Right lobe of liver (tissue), 6 donors: ENCODE results near the gene VSIG4. TPM values are rescaled to one million over a fixed set of nuclear protein-coding genes. Genes with fewer than 3 reads are reported as not detected.
"Not testable (repeated sequence)": the region's sequence is repeated elsewhere in the genome, so short reads cannot be mapped to it uniquely, and the experiment has no call there.

ENCODE experiments used
- ATAC-seq, 4 donors: fragments of 200-7000 bp; cut with Tn5 transposase; one replicate each; pipeline ENCODE4 v1.9.1; 2020; ENCODE audit warnings: mild to moderate bottlenecking in 4 of 4, moderate library complexity in 4 of 4
- DNase-seq, 3 donors: peaks; one replicate each; pipeline ENCODE4 v3.0.0-alpha.2; 2020
- H3K27ac ChIP-seq, 3 donors: fragments of 200-600 bp; one replicate each; pipeline ENCODE4 v1.8.0; 2022
- H3K27me3 ChIP-seq, 2 donors: fragments of 200-600 bp; one replicate each; pipeline ENCODE4 v1.8.0; 2022
- H3K36me3 ChIP-seq, 4 donors: fragments of 200-600 bp; sonication (generic) in 1 of 4; one replicate each; pipeline versions ENCODE4 v1.5.1 to v1.8.0; 2017 to 2022; ENCODE audit warnings: control low read depth in 1 of 4
- H3K4me1 ChIP-seq, 4 donors: fragments of 200-600 bp; sonication (generic) in 1 of 4; one replicate each; pipeline versions ENCODE4 v1.5.1 to v1.8.0; 2017 to 2022; ENCODE audit warnings: control low read depth in 1 of 4
- H3K4me3 ChIP-seq, 3 donors: fragments of 200-600 bp; one replicate each; pipeline ENCODE4 v1.8.0; 2022
- H3K9me3 ChIP-seq, 4 donors: fragments of 200-600 bp; sonication (generic) in 1 of 4; one replicate each; pipeline versions ENCODE4 v1.5.1 to v1.8.0; 2017 to 2022; ENCODE audit warnings: control low read depth in 1 of 4
- POLR2A ChIP-seq: fragments of 450-650 bp; IDR thresholded peaks from one replicate; pipeline ENCODE4 v1.6.1; 2017; ENCODE audit warnings: antibody characterized with exemption, mild to moderate bottlenecking
- WGBS: methylation state at CpG from one replicate; pipeline ENCODE4 v1.1.6; 2018; ENCODE audit warnings: low coverage, low lambda C conversion rate; ENCODE audit not compliant: insufficient coverage; ENCODE audit errors: missing lambda C conversion rate; 5-methylcytosine and 5-hydroxymethylcytosine counted together
- intact Hi-C, 2 donors: fragments of 100-400 bp; cut with DNase I; formaldehyde crosslinking; loops; one replicate each; pipeline versions ENCODE4 v1.11.2 to v1.14.1; 2022
- total RNA-seq, 6 experiments: library from RNA; depleted of rRNA in 2 of 6; stranded (reverse); fragments of >200 nt in 2 of 6; fragmentation: NEBNext Ultra II Directional in 3 of 6; extraction: Animal tissue kit (Norgen Biotek cat#: 25700) in 3 of 6; gene quantifications; one replicate each; pipeline versions ENCODE4 v1.1.0 to v1.2.4, GENCODE V29; 2016 to 2023
- TF ChIP-seq, protein P1 (sequence below), 4 donors: fragments of 200-600 bp in 3 of 4; fragments of 450-650 bp in 1 of 4; IDR thresholded peaks; one replicate each; pipeline versions ENCODE4 v1.5.1 to v1.8.0; 2016 to 2022; ENCODE audit warnings: antibody characterized with exemption in 4 of 4, mild to moderate bottlenecking in 2 of 4
- donor health status: DM: no; HTN: yes; CAD: no.
- donor health status: DM: no; HTN: no; CAD: no.
- donor health status: DM: no; HTN: no; CAD: no.
- donor health status: DM: no; HTN: yes; CAD: no.
- donor health status: DM: no; HTN: yes; CAD: no.

Gene VSIG4
- total RNA-seq, 6 experiments from 2014 or later, result 16.9 to 50.2 (median 31.4) TPM

DNA sequence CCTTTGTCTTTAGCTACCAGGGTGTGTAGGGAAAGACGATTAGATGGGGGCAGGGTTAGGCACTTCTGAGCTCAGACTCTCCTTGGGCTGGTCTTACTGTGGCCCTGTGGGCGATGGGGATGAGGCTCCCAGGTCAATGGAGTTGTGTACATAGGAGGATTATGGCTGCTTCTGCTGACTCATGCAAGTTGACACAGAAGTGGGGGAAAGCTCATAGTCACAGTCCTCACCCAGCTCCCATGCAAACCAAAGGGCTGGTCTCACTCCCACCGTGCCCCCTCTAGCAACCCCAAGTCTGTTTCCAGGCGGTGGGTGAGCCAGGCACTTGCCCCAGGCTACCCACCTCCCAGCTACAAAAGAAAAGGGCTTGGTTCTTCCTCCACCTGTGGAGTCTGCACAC, 24.4 kb upstream of the VSIG4 start:
- Histone ChIP-seq H3K9me3 (no peaks in the 10 kb centered on the region), H3K36me3 (no peaks in the 10 kb centered on the region), H3K4me3 (no peak overlapping the region), H3K4me1 (no peaks in the 10 kb centered on the region), H3K27ac (no peak overlapping the region), H3K27me3 (no peaks in the 10 kb centered on the region)
- DNase-seq (no peak), ATAC-seq (no peak)
- TF ChIP-seq, protein P1, sequence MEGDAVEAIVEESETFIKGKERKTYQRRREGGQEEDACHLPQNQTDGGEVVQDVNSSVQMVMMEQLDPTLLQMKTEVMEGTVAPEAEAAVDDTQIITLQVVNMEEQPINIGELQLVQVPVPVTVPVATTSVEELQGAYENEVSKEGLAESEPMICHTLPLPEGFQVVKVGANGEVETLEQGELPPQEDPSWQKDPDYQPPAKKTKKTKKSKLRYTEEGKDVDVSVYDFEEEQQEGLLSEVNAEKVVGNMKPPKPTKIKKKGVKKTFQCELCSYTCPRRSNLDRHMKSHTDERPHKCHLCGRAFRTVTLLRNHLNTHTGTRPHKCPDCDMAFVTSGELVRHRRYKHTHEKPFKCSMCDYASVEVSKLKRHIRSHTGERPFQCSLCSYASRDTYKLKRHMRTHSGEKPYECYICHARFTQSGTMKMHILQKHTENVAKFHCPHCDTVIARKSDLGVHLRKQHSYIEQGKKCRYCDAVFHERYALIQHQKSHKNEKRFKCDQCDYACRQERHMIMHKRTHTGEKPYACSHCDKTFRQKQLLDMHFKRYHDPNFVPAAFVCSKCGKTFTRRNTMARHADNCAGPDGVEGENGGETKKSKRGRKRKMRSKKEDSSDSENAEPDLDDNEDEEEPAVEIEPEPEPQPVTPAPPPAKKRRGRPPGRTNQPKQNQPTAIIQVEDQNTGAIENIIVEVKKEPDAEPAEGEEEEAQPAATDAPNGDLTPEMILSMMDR (IDR thresholded peaks at IDR 0.05), result no peak
- no peak for TF ChIP-seq POLR2A
- 14% methylated on average over 1 of the region's 4 CpGs for WGBS
- intact Hi-C loops, result no loop called here

DNA sequence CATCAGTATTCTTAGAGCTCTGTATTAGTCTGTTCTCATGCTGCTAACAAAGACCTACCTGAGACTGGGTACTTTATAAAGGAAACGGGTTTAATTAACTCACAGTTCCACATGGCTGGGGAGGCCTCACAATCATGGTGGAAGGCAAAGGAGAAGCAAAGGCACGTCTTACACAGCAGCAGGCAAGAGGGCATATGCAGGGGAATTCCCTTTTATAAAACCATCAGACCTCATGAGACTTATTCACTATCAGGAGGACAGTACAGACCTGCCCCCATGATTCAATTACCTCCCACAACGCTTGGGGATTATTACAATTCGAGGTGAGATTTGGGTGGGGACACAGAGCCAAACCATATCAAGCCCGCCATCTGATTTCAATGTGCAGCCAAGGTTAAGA, 17.1 kb upstream of the VSIG4 start:
- ATAC-seq, result not testable (repeated sequence)

DNA sequence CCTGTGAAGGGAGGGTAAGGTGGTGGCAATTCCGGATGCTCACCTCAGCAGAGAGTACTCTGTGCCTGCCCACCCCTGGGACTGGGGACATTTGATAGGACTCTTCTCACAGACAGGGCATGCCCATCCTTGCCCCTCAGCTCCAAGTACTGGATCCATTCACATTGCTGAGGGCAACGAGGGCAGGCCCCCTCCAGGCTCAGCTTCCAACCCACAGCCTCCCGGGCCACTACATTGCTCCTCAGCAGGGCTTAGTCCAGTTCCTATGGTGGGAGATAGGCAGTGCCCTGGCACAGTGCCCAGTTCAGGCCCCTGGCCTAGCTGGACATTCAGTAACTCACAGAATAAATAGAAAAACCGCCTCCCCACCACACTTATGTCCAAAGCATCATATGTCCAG, 15.1 kb upstream of the VSIG4 start:
- DNase-seq, result no peak
- Histone ChIP-seq H3K4me3 (no peak overlapping the region), H3K4me1 (peaks cover 0 to 5% (median 0%) of the 10 kb centered on the region in 4 donors), H3K27me3 (no peaks in the 10 kb centered on the region), H3K27ac (no peak overlapping the region), H3K9me3 (no peaks in the 10 kb centered on the region), H3K36me3 (no peaks in the 10 kb centered on the region)
- WGBS, result 60% methylated on average over 1 of the region's 4 CpGs
- intact Hi-C loops, result no loop called here
- ATAC-seq, result no peak
- TF ChIP-seq, protein P1 (IDR thresholded peaks at IDR 0.05), result no peak
- TF ChIP-seq POLR2A, result no peak

More for the DNA sequence above, 17.1 kb upstream of the VSIG4 start:
- intact Hi-C loops, H3K27ac ChIP-seq, H3K4me3 ChIP-seq, H3K36me3 ChIP-seq, H3K9me3 ChIP-seq, H3K27me3 ChIP-seq, DNase-seq, H3K4me1 ChIP-seq: not testable (repeated sequence)
- 57% methylated on average over 3 of the region's 5 CpGs for WGBS

DNA sequence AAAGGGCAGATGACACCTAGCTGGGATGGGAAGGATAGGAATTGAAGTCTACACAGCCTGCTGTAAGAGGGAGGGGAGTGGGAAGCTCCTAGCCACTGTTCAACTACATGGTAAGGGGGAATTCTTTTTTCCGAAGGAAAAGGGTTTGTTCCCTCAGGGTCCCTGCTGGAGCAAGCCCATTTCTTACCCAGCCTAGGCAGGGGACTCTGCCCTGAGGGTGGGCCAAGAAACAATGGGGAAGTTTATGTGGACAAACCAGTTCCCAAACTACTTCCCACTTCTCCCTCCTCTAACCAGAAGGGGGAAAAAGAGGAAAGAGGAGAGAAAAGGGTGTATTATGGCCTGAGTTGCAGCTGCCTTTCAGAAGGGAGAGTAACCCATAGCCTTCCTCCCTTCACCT, 13.5 kb upstream of the VSIG4 start:
- TF ChIP-seq, protein P1 (IDR thresholded peaks at IDR 0.05), result no peak
- no peak for TF ChIP-seq POLR2A
- H3K36me3 ChIP-seq, result no peaks in the 10 kb centered on the region
- H3K27ac ChIP-seq, result no peak overlapping the region
- H3K9me3 ChIP-seq, result no peaks in the 10 kb centered on the region
- 43% methylated on average over 1 of the region's 1 CpG for whole genome bisulfite sequencing
- intact Hi-C loops, result no loop called here
- no peak for DNase-seq
- H3K27me3 ChIP-seq, result no peaks in the 10 kb centered on the region
- ATAC-seq, result peak in 1 of 4 donors; percentile 7
- H3K4me1 ChIP-seq, result peaks cover 0 to 12% (median 0%) of the 10 kb centered on the region in 4 donors
- H3K4me3 ChIP-seq, result no peak overlapping the region

DNA sequence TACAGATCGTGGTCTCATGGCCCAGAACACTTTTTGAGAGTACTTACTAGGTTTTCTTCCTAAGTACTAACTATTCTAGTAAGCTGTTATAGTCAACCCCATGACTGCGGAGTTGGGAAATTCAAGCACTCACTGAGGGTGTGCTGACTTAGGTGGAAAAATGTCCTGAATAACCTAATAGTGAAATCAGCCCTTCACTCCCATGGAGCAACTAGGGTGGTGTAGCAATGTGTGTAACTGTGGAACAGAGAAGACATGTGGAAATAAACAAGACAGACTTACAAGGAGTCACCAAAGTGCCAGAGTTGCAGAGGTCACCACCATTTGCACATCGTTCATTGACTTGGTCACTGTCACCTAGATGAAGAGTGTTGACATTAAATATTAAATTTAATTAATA, 12.1 kb upstream of the VSIG4 start:
- no peaks in the 10 kb centered on the region for H3K27me3 ChIP-seq
- TF ChIP-seq, protein P1 (IDR thresholded peaks at IDR 0.05), result no peak
- no peak for TF ChIP-seq POLR2A
- no peak overlapping the region for H3K4me3 ChIP-seq
- no peaks in the 10 kb centered on the region for H3K9me3 ChIP-seq
- WGBS, result 54% methylated on average over 3 of the region's 3 CpGs
- H3K4me1 ChIP-seq, result peaks cover 0 to 12% (median 0%) of the 10 kb centered on the region in 4 donors
- no peaks in the 10 kb centered on the region for H3K36me3 ChIP-seq
- intact Hi-C loops, result no loop called here
- no peak overlapping the region for H3K27ac ChIP-seq
- ATAC-seq (peak in 2 of 4 donors; percentile 10 to 26), DNase-seq (no peak)
